GM23338 (cell line): ENCODE results near the gene DAD1. TPM values are rescaled to one million over a fixed set of nuclear protein-coding genes. Genes with fewer than 3 reads are reported as not detected.

Source experiments
- ATAC-seq: fragments of 200-7000 bp; cut with Tn5 transposase; 3 replicates; pipeline ENCODE4 v1.9.1; 2020
- DNase-seq: peaks from one replicate; pipeline ENCODE4 v3.0.0-alpha.2; 2015; ENCODE audit warnings: low spot score
- H2AFZ ChIP-seq: fragments of 200-600 bp; sonication (generic); 2 replicates; pipeline ENCODE4 v1.8.0; 2016; ENCODE audit warnings: antibody characterized with exemption, mild to moderate bottlenecking, moderate library complexity
- H3F3A ChIP-seq: fragments of 200-600 bp; sonication (generic); replicated peaks from 2 replicates; pipeline ENCODE4 v1.8.0; 2017; ENCODE audit warnings: antibody characterized with exemption, mixed run types, low read depth
- H3K27ac ChIP-seq: fragments of 200-600 bp; sonication (generic); 2 replicates; pipeline ENCODE4 v1.6.1; 2016; ENCODE audit warnings: low read depth
- H3K27me3 ChIP-seq: fragments of 200-600 bp; sonication (generic); 2 replicates; pipeline ENCODE4 v1.8.0; 2016; ENCODE audit warnings: mild to moderate bottlenecking, mixed run types, moderate library complexity; ENCODE audit not compliant: insufficient read depth
- H3K36me3 ChIP-seq: fragments of 200-600 bp; sonication (generic); 2 replicates; pipeline ENCODE4 v1.8.0; 2016; ENCODE audit warnings: mild to moderate bottlenecking; ENCODE audit not compliant: insufficient read depth
- H3K4me1 ChIP-seq: fragments of 200-600 bp; sonication (generic); 2 replicates; pipeline ENCODE4 v1.8.0; 2016; ENCODE audit warnings: mild to moderate bottlenecking, moderate library complexity; ENCODE audit not compliant: insufficient read depth
- H3K4me2 ChIP-seq: fragments of 200-600 bp; sonication (generic); 2 replicates; pipeline ENCODE4 v1.7.1; 2017; ENCODE audit warnings: mixed run types
- H3K4me3 ChIP-seq: fragments of 200-600 bp; sonication (generic); 2 replicates; pipeline ENCODE4 v1.6.1; 2016; ENCODE audit warnings: mixed run types
- H3K79me2 ChIP-seq: fragments of 200-600 bp; sonication (generic); replicated peaks from 2 replicates; pipeline ENCODE4 v1.8.0; 2017; ENCODE audit warnings: mild to moderate bottlenecking; ENCODE audit not compliant: insufficient read depth
- H3K9me2 ChIP-seq: fragments of 200-600 bp; sonication (generic); 2 replicates; pipeline ENCODE4 v1.8.0; 2017; ENCODE audit not compliant: insufficient read depth
- H4K20me1 ChIP-seq: fragments of 200-600 bp; sonication (generic); replicated peaks from 2 replicates; pipeline ENCODE4 v1.8.0; 2017; ENCODE audit warnings: mild to moderate bottlenecking; ENCODE audit not compliant: insufficient read depth
- H3K27ac Mint-ChIP-seq: 2 replicates; pipeline ENCODE4 v1.8.0; 2020; ENCODE audit warnings: inconsistent platforms, mild to moderate bottlenecking, moderate library complexity, mixed read lengths
- H3K27me3 Mint-ChIP-seq: 3 replicates; pipeline ENCODE4 v1.8.0; 2022; ENCODE audit warnings: low read depth, mild to moderate bottlenecking, moderate library complexity, mixed read lengths, inconsistent platforms; ENCODE audit not compliant: insufficient read depth, poor library complexity
- H3K36me3 Mint-ChIP-seq: 3 replicates; pipeline ENCODE4 v1.8.0; 2021; ENCODE audit warnings: low read depth, mild to moderate bottlenecking, inconsistent platforms, moderate library complexity, mixed read lengths
- H3K4me1 Mint-ChIP-seq: 3 replicates; pipeline ENCODE4 v1.8.0; 2020; ENCODE audit warnings: mild to moderate bottlenecking, inconsistent platforms, mixed read lengths
- H3K4me3 Mint-ChIP-seq: 3 replicates; pipeline ENCODE4 v1.8.0; 2021; ENCODE audit warnings: moderate library complexity, mild to moderate bottlenecking, inconsistent platforms, mixed read lengths
- H3K9me3 Mint-ChIP-seq: 3 replicates; pipeline ENCODE4 v1.8.0; 2020; ENCODE audit warnings: moderate library complexity, mild to moderate bottlenecking, inconsistent platforms, mixed read lengths
- CREB1 ChIP-seq: fragments of 250-450 bp; sonication (Bioruptor Pico); IDR thresholded peaks from 2 replicates; pipeline ENCODE4 v1.5.0; 2020; ENCODE audit warnings: low read depth, mild to moderate bottlenecking, moderate library complexity
- EZH2 ChIP-seq: fragments of 200-600 bp; sonication (generic); IDR thresholded peaks from one replicate; pipeline ENCODE4 v1.8.0; 2017; ENCODE audit warnings: antibody characterized with exemption, mild to moderate bottlenecking, low read depth; ENCODE audit not compliant: unreplicated experiment
- EZH2phosphoT487 ChIP-seq: fragments of 200-600 bp; sonication (generic); IDR thresholded peaks from one replicate; pipeline ENCODE4 v1.8.1; 2018; ENCODE audit warnings: antibody characterized with exemption; ENCODE audit not compliant: unreplicated experiment
- JUNB ChIP-seq: IDR thresholded peaks from one replicate; pipeline ENCODE4 v1.6.1; 2016; ENCODE audit warnings: antibody characterized with exemption; ENCODE audit not compliant: unreplicated experiment
- NANOG ChIP-seq: IDR thresholded peaks from 2 replicates; pipeline ENCODE4 v1.6.1; 2016; ENCODE audit warnings: antibody characterized with exemption, borderline replicate concordance
- POLR2AphosphoS5 ChIP-seq: IDR thresholded peaks from 2 replicates; pipeline ENCODE4 v1.6.1; 2016; ENCODE audit warnings: antibody characterized with exemption, low read depth
- STAT1 ChIP-seq: IDR thresholded peaks from one replicate; pipeline ENCODE4 v1.6.1; 2016; ENCODE audit warnings: antibody characterized with exemption; ENCODE audit not compliant: unreplicated experiment
- ZNF114 ChIP-seq: fragments of 250-450 bp; sonication (Bioruptor Pico); IDR thresholded peaks from 2 replicates; pipeline ENCODE4 v1.5.0; 2020; ENCODE audit warnings: mild to moderate bottlenecking, moderate library complexity
- ZNF331 ChIP-seq: fragments of 250-450 bp; sonication (Bioruptor Pico); IDR thresholded peaks from 2 replicates; pipeline ENCODE4 v1.5.0; 2020; ENCODE audit warnings: low read depth, mild to moderate bottlenecking, moderate library complexity
- polyA plus RNA-seq: library from polyadenylated mRNA; unstranded; fragments of >200 nt; fragmentation: Nextera tagmentation; extraction: Ambion mirVana; gene quantifications from 2 replicates; pipeline ENCODE4 v1.2.1, GENCODE V29; 2016
- total RNA-seq: library from RNA; depleted of rRNA; stranded (reverse); fragments of >200 nt; shearing (Covaris generic); gene quantifications from 2 replicates; pipeline ENCODE4 v1.2.3, GENCODE V29; 2014
- TF ChIP-seq, protein P1 (sequence below): IDR thresholded peaks from 2 replicates; pipeline ENCODE4 v1.6.1; 2016; ENCODE audit warnings: antibody characterized with exemption
- TF ChIP-seq, protein P2 (sequence below): IDR thresholded peaks from one replicate; pipeline ENCODE4 v1.6.1; 2018; ENCODE audit warnings: antibody characterized with exemption; ENCODE audit not compliant: unreplicated experiment
- TF ChIP-seq, protein P3 (sequence below): fragments of 250-450 bp; sonication (Bioruptor Pico); IDR thresholded peaks from 2 replicates; pipeline ENCODE4 v1.5.0; 2020; ENCODE audit warnings: mild to moderate bottlenecking, moderate library complexity
- TF ChIP-seq, protein P4 (sequence below), 2 experiments: fragments of 200-600 bp in 1 of 2; sonication (generic) in 1 of 2; conservative IDR thresholded peaks; 2 replicates each; pipeline versions ENCODE4 v1.5.1 to v1.6.1; 2016 to 2017; ENCODE audit warnings: antibody characterized with exemption in 2 of 2, low read depth in 2 of 2, mild to moderate bottlenecking in 2 of 2, moderate library complexity in 1 of 2

Gene DAD1
- total and polyA plus RNA-seq, 2 experiments from 2014 or later, result 180 to 252 TPM

DNA sequence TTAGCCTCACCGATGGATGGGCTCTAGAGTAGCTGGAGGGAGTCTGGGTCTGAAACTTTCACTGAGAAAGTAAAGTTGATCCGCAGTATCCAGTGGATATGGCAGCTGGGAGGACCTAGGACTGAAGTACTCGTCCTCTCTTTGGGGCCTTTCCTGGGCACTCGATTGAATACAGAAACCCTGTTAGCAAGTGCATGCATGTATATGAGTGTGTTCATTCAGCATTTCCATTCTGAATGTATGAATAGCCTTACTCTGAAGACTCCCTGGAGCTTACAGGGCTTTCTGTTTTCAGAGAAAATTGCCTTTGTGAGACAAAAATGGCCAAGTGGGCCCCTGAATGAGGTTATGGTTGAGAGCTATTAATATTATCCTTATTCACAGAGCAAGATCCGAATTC is 62.8 kb downstream of the DAD1 start:
- no peak overlapping the region for H3K4me3 ChIP-seq
- H3K27me3 ChIP-seq, result no peaks in the 10 kb centered on the region
- no peaks in the 10 kb centered on the region for H4K20me1 ChIP-seq
- H2AFZ ChIP-seq, result no peak overlapping the region
- no peaks in the 10 kb centered on the region for H3K4me1 ChIP-seq
- H3F3A ChIP-seq, result no peaks in the 10 kb centered on the region
- H3K9me2 ChIP-seq, result no peaks in the 10 kb centered on the region
- Mint-ChIP-seq H3K36me3 (no peaks in the 10 kb centered on the region), H3K4me1 (no peaks in the 10 kb centered on the region), H3K27me3 (peaks cover 2% of the 10 kb centered on the region), H3K9me3 (no peaks in the 10 kb centered on the region), H3K4me3 (no peak overlapping the region), H3K27ac (no peak overlapping the region)
- ATAC-seq (no peak), DNase-seq (no peak)
- TF ChIP-seq EZH2 (no peak), STAT1 (no peak), POLR2AphosphoS5 (no peak), JUNB (no peak), NANOG (no peak), EZH2phosphoT487 (no peak), ZNF114 (CRISPR knock-in tag) (no peak), ZNF331 (CRISPR knock-in tag) (no peak), CREB1 (CRISPR knock-in tag) (no peak)
- TF ChIP-seq, protein P1, sequence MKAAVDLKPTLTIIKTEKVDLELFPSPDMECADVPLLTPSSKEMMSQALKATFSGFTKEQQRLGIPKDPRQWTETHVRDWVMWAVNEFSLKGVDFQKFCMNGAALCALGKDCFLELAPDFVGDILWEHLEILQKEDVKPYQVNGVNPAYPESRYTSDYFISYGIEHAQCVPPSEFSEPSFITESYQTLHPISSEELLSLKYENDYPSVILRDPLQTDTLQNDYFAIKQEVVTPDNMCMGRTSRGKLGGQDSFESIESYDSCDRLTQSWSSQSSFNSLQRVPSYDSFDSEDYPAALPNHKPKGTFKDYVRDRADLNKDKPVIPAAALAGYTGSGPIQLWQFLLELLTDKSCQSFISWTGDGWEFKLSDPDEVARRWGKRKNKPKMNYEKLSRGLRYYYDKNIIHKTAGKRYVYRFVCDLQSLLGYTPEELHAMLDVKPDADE, result no peak
- TF ChIP-seq, protein P2, sequence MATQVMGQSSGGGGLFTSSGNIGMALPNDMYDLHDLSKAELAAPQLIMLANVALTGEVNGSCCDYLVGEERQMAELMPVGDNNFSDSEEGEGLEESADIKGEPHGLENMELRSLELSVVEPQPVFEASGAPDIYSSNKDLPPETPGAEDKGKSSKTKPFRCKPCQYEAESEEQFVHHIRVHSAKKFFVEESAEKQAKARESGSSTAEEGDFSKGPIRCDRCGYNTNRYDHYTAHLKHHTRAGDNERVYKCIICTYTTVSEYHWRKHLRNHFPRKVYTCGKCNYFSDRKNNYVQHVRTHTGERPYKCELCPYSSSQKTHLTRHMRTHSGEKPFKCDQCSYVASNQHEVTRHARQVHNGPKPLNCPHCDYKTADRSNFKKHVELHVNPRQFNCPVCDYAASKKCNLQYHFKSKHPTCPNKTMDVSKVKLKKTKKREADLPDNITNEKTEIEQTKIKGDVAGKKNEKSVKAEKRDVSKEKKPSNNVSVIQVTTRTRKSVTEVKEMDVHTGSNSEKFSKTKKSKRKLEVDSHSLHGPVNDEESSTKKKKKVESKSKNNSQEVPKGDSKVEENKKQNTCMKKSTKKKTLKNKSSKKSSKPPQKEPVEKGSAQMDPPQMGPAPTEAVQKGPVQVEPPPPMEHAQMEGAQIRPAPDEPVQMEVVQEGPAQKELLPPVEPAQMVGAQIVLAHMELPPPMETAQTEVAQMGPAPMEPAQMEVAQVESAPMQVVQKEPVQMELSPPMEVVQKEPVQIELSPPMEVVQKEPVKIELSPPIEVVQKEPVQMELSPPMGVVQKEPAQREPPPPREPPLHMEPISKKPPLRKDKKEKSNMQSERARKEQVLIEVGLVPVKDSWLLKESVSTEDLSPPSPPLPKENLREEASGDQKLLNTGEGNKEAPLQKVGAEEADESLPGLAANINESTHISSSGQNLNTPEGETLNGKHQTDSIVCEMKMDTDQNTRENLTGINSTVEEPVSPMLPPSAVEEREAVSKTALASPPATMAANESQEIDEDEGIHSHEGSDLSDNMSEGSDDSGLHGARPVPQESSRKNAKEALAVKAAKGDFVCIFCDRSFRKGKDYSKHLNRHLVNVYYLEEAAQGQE, result no peak
- TF ChIP-seq, protein P3, sequence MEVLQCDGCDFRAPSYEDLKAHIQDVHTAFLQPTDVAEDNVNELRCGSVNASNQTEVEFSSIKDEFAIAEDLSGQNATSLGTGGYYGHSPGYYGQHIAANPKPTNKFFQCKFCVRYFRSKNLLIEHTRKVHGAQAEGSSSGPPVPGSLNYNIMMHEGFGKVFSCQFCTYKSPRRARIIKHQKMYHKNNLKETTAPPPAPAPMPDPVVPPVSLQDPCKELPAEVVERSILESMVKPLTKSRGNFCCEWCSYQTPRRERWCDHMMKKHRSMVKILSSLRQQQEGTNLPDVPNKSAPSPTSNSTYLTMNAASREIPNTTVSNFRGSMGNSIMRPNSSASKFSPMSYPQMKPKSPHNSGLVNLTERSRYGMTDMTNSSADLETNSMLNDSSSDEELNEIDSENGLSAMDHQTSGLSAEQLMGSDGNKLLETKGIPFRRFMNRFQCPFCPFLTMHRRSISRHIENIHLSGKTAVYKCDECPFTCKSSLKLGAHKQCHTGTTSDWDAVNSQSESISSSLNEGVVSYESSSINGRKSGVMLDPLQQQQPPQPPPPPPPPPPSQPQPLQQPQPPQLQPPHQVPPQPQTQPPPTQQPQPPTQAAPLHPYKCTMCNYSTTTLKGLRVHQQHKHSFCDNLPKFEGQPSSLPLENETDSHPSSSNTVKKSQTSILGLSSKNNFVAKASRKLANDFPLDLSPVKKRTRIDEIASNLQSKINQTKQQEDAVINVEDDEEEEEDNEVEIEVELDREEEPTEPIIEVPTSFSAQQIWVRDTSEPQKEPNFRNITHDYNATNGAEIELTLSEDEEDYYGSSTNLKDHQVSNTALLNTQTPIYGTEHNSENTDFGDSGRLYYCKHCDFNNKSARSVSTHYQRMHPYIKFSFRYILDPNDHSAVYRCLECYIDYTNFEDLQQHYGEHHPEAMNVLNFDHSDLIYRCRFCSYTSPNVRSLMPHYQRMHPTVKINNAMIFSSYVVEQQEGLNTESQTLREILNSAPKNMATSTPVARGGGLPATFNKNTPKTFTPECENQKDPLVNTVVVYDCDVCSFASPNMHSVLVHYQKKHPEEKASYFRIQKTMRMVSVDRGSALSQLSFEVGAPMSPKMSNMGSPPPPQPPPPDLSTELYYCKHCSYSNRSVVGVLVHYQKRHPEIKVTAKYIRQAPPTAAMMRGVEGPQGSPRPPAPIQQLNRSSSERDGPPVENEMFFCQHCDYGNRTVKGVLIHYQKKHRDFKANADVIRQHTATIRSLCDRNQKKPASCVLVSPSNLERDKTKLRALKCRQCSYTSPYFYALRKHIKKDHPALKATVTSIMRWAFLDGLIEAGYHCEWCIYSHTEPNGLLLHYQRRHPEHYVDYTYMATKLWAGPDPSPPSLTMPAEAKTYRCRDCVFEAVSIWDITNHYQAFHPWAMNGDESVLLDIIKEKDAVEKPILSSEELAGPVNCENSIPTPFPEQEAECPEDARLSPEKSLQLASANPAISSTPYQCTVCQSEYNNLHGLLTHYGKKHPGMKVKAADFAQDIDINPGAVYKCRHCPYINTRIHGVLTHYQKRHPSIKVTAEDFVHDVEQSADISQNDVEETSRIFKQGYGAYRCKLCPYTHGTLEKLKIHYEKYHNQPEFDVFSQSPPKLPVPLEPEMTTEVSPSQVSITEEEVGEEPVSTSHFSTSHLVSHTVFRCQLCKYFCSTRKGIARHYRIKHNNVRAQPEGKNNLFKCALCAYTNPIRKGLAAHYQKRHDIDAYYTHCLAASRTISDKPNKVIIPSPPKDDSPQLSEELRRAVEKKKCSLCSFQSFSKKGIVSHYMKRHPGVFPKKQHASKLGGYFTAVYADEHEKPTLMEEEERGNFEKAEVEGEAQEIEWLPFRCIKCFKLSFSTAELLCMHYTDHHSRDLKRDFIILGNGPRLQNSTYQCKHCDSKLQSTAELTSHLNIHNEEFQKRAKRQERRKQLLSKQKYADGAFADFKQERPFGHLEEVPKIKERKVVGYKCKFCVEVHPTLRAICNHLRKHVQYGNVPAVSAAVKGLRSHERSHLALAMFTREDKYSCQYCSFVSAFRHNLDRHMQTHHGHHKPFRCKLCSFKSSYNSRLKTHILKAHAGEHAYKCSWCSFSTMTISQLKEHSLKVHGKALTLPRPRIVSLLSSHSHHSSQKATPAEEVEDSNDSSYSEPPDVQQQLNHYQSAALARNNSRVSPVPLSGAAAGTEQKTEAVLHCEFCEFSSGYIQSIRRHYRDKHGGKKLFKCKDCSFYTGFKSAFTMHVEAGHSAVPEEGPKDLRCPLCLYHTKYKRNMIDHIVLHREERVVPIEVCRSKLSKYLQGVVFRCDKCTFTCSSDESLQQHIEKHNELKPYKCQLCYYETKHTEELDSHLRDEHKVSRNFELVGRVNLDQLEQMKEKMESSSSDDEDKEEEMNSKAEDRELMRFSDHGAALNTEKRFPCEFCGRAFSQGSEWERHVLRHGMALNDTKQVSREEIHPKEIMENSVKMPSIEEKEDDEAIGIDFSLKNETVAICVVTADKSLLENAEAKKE (CRISPR knock-in tag), result no peak
- TF ChIP-seq, protein P4, sequence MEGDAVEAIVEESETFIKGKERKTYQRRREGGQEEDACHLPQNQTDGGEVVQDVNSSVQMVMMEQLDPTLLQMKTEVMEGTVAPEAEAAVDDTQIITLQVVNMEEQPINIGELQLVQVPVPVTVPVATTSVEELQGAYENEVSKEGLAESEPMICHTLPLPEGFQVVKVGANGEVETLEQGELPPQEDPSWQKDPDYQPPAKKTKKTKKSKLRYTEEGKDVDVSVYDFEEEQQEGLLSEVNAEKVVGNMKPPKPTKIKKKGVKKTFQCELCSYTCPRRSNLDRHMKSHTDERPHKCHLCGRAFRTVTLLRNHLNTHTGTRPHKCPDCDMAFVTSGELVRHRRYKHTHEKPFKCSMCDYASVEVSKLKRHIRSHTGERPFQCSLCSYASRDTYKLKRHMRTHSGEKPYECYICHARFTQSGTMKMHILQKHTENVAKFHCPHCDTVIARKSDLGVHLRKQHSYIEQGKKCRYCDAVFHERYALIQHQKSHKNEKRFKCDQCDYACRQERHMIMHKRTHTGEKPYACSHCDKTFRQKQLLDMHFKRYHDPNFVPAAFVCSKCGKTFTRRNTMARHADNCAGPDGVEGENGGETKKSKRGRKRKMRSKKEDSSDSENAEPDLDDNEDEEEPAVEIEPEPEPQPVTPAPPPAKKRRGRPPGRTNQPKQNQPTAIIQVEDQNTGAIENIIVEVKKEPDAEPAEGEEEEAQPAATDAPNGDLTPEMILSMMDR (conservative IDR thresholded peaks at IDR 0.05; ENCODE audit: low read depth in 2 of 2), result no peak
- no peak overlapping the region for H3K4me2 ChIP-seq
- H3K36me3 ChIP-seq, result no peaks in the 10 kb centered on the region; the same call in 1 of the 2 replicates
- no peak overlapping the region for H3K27ac ChIP-seq
- H3K79me2 ChIP-seq, result no peaks in the 10 kb centered on the region
